Psoas muscle (tissue), 8 donors: ENCODE measurements around the gene IRF9. TPM values are rescaled to one million over a fixed set of nuclear protein-coding genes. Genes with fewer than 3 reads are reported as not detected.
A peak's percentile ranks its signal among the peaks of the same experiment; 100 is the strongest.

Experiments
- ATAC-seq, 4 donors: fragments of 200-7000 bp; cut with Tn5 transposase; one replicate each; pipeline ENCODE4 v1.9.1; 2020; ENCODE audit warnings: moderate library complexity in 3 of 4, mild to moderate bottlenecking in 2 of 4
- DNase-seq, 2 donors: peaks; one replicate each; pipeline ENCODE4 v3.0.0-alpha.2; 2020
- H3K27ac ChIP-seq: fragments of 200-600 bp; one replicate; pipeline ENCODE4 v1.8.0; 2022
- H3K27me3 ChIP-seq, 3 donors: fragments of 200-600 bp in 1 of 3; one replicate each; pipeline versions ENCODE4 v1.6.1 to v1.8.0; 2013 to 2022; ENCODE audit warnings: low read length in 2 of 3, mild to moderate bottlenecking in 2 of 3, moderate library complexity in 1 of 3; ENCODE audit not compliant: insufficient read depth in 3 of 3
- H3K36me3 ChIP-seq, 2 donors: fragments of 200-600 bp in 1 of 2; one replicate each; pipeline versions ENCODE4 v1.6.1 to v1.8.0; 2013 to 2022; ENCODE audit warnings: low read depth in 1 of 2, mild to moderate bottlenecking in 1 of 2, moderate library complexity in 1 of 2; ENCODE audit not compliant: insufficient read depth in 1 of 2
- H3K4me1 ChIP-seq: fragments of 200-600 bp; one replicate; pipeline ENCODE4 v1.8.0; 2022
- H3K4me3 ChIP-seq: fragments of 200-600 bp; one replicate; pipeline ENCODE4 v1.8.0; 2022; ENCODE audit warnings: mild to moderate bottlenecking
- H3K9me3 ChIP-seq: fragments of 200-600 bp; one replicate; pipeline ENCODE4 v1.8.0; 2022
- WGBS, 3 donors: extraction: QIAGEN DNeasy Blood & Tissue Kit; methylation state at CpG; one replicate each; pipeline versions ENCODE4 v1.1.6 to v1.1.7; 2013; 5-methylcytosine and 5-hydroxymethylcytosine counted together
- intact Hi-C, 2 donors: fragments of 100-400 bp; cut with DNase I; formaldehyde crosslinking; loops; one replicate each; pipeline versions ENCODE4 v1.11.0 to v1.14.2; 2022
- polyA plus RNA-seq, 3 donors: library from polyadenylated mRNA; stranded (reverse); fragments of 200-250 nt; gene quantifications; one replicate each; pipeline ENCODE4 v1.2.3, GENCODE V29; 2013
- total RNA-seq, 4 donors: library from RNA; stranded (reverse); fragmentation: NEBNext Ultra II Directional in 2 of 4; extraction: Animal tissue kit (Norgen Biotek cat#: 25700) in 2 of 4; gene quantifications; one replicate each; pipeline versions ENCODE4 v1.2.1 to v1.2.4, GENCODE V29; 2021 to 2023
- TF ChIP-seq, protein P1 (sequence below): fragments of 200-600 bp; IDR thresholded peaks from one replicate; pipeline ENCODE4 v1.8.0; 2022; ENCODE audit warnings: antibody characterized with exemption
- donor health status: healthy with polysubstance abuse.
- donor health status: DM: no; HTN: no; CAD: no; lungs with moderate emphysema.
- donor health status: Bipolar disorder and iron deficiency.
- donor health status: healthy.
- donor health status: DM: yes; HTN: yes; CAD: no.
- donor health status: DM: no; HTN: no; CAD: no.
- donor health status: DM: no; HTN: no; CAD: no.
- donor health status: DM: yes; HTN: yes; CAD: no.

Gene IRF9
- total and polyA plus RNA-seq, 7 donors = 7.9 to 21.6 (median 14.2) TPM

DNA sequence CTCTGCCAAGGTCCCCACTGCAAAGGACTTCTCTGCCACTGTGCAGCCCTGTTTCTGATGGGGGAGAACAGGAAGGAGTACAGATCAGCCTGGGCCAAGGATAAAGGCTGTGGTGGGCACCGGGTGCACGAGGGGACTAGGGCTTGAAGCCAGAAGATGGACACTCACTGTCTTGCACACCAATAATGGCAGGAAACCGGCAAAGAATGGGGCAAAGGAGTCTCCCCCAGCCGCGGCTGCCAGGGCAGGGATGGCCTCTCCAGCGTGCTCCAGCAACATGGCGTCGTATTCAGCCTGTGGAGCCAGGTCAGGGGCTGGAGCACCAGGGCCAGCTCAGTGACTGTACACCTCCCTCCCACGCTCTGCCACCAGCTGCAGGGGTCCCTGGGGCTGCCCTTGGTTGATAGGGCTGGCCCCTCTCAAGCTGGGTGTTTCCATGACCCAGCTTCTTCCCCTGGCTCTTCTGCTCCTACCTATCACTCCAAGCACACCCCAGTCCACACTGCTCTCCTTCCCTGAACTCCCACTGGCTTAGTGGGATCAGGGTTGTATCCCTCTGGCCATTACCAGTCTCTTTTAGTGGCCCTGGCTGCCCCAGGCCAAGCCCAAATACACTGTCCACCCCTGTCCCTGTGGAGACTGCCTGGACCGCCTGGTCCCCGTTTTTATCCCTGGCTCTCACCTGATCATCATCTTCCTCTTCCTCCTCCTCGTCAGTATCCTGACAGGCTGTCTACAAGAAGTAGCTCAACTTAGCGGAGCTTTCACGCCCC is 21.2 kb downstream of the IRF9 start:
- Histone ChIP-seq H3K9me3 (no peaks in the 10 kb centered on the region), H3K4me1 (peaks cover 25% of the 10 kb centered on the region), H3K27ac (no peak overlapping the region), H3K4me3 (no peak overlapping the region), H3K36me3 (peaks cover 6 to 94% of the 10 kb centered on the region in 2 donors), H3K27me3 (no peaks in the 10 kb centered on the region)
- TF ChIP-seq, protein P1, sequence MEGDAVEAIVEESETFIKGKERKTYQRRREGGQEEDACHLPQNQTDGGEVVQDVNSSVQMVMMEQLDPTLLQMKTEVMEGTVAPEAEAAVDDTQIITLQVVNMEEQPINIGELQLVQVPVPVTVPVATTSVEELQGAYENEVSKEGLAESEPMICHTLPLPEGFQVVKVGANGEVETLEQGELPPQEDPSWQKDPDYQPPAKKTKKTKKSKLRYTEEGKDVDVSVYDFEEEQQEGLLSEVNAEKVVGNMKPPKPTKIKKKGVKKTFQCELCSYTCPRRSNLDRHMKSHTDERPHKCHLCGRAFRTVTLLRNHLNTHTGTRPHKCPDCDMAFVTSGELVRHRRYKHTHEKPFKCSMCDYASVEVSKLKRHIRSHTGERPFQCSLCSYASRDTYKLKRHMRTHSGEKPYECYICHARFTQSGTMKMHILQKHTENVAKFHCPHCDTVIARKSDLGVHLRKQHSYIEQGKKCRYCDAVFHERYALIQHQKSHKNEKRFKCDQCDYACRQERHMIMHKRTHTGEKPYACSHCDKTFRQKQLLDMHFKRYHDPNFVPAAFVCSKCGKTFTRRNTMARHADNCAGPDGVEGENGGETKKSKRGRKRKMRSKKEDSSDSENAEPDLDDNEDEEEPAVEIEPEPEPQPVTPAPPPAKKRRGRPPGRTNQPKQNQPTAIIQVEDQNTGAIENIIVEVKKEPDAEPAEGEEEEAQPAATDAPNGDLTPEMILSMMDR = no peak
- intact Hi-C loops = no loop called here
- 86 to 88% (median 87%) methylated on average over 14 of the region's 14 CpGs for WGBS, 3 donors
- ATAC-seq (no peak), DNase-seq (peak in 1 of 2 donors; percentile 32)

DNA sequence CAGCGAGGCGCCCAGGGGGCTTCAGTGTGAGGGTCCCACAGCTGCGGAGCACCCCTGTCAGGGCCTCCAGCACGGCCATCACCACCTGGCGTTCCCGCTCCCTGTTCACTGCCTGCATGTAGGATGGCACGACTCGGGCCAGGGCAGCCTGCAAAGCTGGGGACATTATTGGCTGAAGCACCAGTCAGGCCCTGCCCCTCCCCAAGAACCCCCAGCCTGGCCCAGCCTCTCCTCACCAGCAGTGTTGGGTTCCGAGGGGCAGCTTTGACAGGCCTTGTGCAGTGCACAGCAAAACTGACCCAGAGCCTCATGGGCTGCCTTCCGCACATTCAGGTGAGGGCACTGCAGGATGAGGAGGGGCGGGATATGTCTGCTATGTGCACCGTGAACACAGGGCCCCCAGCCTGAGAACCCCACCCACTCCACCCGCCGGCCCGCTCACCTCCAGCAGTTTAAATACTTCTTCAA is 22.0 kb downstream of the IRF9 start:
- TF ChIP-seq, protein P1 = no peak
- intact Hi-C loops = no loop called here
- Histone ChIP-seq H3K27ac (no peak overlapping the region), H3K36me3 (peaks cover 6 to 90% of the 10 kb centered on the region in 2 donors), H3K4me1 (peaks cover 32% of the 10 kb centered on the region), H3K9me3 (no peaks in the 10 kb centered on the region), H3K27me3 (no peaks in the 10 kb centered on the region), H3K4me3 (no peak overlapping the region)
- 91 to 92% (median 91%) methylated on average over 14 to 15 of the region's 15 CpGs for WGBS, 3 donors
- DNase-seq (peak in 1 of 2 donors; percentile 38), ATAC-seq (no peak)

DNA sequence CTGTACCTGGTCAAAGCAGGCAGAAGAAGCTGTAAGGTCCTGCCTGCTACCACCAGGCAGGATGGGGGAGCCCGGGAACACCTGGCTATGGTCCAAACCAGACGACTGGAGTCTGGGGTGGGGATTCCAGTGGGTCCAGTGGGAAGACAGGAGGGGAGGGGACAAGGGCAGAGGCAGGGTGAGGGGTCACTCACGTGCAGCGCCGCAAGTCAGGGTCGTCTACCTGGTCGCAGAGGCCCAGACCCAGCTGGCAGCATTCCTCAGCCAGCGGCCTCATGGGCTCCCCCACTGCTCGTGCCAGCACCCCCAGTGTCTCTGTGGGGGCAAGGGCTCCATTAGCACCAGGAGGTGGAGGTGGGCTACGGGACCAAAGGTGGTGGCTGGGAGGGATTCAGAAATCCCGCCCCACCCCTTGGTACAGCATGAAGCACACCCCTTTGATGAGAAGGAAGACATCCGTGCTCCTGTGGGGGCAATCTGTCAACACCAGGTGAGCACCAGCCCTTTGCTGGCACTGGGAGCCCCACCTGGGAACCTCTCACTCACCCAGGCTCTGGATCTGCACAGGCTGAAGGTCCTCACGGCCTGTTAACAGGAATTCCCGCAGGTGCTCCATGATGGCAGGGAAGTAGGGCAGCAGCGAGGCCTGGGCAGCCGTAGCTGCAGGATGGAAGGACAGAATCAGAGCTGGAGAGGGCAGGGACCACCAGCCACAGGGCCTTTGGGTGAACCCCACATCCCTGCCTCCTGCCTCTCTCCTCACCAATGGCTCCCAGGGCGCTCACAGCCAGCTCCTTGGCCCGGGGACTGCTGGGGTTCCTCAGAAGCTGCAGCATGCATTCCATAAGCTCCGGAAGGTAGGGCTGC is 23.3 kb downstream of the IRF9 start:
- no peaks in the 10 kb centered on the region for H3K9me3 ChIP-seq
- H3K4me1 ChIP-seq = peaks cover 30% of the 10 kb centered on the region
- TF ChIP-seq, protein P1 = no peak
- intact Hi-C loops = no loop called here
- no peak overlapping the region for H3K4me3 ChIP-seq
- peaks cover 6 to 78% of the 10 kb centered on the region in 2 donors for H3K36me3 ChIP-seq
- no peak for ATAC-seq
- DNase-seq = peak in 1 of 2 donors; percentile 50
- H3K27ac ChIP-seq = no peak overlapping the region
- H3K27me3 ChIP-seq = no peaks in the 10 kb centered on the region
- 88% methylated on average over 19 of the region's 19 CpGs for WGBS, 3 donors

DNA sequence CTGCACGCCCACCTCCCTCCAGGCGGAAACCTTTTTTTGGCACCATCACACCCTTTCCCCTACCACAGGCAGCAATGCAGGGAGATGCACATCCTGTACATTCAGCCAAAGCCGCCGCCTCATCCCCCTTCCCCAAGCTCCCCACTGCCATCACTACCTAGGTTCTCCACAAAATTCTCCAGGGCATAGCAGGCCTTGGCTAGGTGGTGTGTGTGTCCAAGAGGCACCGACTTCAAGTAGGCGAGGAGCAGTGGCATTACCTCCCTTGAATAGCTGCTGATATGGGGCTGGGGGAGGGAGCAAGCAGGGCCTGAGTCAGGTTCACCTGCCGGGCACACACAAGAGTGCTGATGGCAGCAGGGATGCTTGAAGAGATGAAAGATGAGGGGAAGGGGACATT is 24.0 kb downstream of the IRF9 start:
- TF ChIP-seq, protein P1 = no peak
- intact Hi-C loops = no loop called here
- Histone ChIP-seq H3K4me3 (no peak overlapping the region), H3K9me3 (no peaks in the 10 kb centered on the region), H3K27ac (no peak overlapping the region), H3K27me3 (no peaks in the 10 kb centered on the region), H3K36me3 (peaks cover 6 to 76% of the 10 kb centered on the region in 2 donors), H3K4me1 (peaks cover 26% of the 10 kb centered on the region)
- 94 to 98% (median 98%) methylated on average over 7 of the region's 7 CpGs for WGBS, 3 donors
- peak in 1 of 2 donors; percentile 35 for DNase-seq
- ATAC-seq = no peak
